NCI-H1105 (cell line): ENCODE measurements around the gene CDON.
"Not testable (repeated sequence)": the region's sequence is repeated elsewhere in the genome, so short reads cannot be mapped to it uniquely, and the experiment has no call there.

Experiments
- DNase-seq: peaks from one replicate; lab custom pipeline; 2025; lab: John Stamatoyannopoulos, UW

Gene CDON

DNA sequence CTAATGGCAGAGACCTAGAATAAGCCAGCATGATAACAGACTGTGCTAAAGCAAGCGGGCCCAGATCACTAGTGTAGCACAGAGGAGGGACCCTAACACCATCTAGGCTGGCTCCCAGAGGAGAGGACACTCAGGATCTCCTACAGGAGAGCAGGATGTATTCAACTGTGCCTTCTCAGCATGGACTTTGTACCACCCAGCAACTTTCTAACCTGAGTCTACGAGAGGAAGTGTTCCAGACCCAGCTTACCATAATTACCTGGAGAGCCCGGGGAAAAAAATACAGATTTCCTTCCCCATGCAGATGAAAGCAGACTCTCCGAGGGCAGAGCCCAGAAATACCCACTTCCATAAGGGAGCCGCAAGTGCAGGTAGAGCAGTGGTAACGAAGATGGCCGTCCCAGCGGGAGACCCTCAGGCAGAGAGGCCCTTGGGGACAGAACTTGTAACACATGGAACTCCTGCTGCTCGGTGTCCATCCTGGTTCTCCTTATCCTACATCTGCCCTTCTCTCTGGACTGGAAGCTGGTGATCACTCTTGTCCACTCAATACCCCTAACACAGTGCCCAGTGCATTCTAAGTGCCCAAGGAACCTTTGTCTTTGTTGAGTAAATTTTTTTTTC, 138.2 kb downstream of the CDON start:
- no peak for DNase-seq

DNA sequence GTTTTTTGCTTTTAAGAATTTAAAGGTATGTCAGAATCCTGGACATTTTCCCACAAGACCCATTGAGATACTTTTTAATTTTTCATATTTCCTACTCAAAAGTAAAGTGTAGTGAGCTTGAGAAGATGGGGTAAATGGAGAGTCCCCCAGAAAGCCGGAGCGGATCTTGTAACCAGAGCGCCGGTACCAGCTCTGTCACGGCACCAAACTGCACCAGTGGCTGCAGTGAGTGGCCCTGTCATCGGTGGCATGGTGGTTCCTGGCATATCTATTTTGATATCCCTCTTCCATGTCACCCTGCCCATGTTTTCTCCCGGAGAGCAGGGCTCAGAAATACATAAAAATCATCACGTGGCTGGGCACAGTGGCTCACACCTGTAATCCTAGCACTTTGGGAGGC, 139.0 kb downstream of the CDON start:
- no peak for DNase-seq

DNA sequence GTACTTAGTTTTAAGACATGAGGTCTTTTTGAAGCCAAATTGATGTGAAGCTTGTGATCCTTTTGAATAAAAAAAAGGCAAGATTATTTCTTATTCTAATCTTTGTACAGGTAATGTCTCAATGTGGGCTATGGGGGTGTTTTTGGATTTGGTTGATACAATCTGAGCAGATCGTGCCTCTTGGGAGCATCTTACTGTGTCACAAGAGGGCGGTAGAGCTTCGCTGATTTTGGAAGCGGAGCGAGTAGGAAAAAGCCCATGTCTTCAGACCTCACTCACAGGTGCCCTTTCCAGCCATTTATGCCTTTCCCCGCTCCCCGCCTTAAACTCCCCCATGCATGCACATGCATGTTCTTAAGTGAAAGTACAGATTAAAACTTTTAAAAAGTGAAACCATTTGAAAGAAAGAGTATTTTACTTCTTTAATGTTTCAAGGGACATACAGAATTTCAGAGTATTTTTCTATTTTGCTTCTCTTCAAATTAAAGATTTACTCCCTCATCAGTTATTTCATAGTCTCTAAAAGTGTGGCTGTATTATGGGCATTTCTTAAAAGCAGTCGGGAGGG, 139.6 kb downstream of the CDON start:
- DNase-seq = peak; percentile 86

DNA sequence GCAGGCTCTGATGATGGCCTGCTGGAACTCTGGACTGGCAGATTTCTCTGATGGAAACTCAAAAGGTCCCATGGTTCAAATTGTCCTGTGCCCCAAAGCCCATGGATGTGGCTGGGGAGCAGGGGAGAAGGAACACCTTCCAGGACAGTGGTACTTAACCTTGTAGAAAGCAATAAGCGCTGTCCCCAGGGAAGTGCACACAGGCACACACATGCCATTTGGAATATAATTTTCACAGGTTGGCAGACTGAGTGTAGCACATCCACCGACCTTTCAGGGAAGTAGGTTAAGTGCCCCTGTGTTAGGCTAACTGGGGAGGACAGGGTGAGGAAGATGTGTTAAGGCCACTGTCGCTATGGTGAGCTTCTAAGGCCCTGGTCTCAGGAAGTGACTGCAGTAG, 140.5 kb downstream of the CDON start:
- DNase-seq = no peak

DNA sequence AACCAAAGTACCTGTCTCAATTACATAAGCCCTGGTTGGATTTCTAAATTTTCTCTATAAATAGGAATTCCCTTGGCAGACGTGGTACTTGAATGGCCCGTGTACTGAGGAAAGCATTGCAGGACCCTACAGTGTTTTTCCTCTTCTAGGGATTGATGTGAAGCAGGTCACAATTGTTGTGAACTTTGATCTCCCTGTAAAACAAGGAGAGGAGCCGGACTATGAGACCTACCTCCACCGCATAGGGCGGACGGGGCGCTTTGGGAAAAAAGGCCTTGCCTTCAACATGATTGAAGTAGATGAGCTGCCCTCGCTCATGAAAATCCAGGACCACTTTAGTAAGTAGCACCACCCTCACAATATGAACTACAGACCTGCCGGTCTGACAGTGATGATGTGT, 141.6 kb downstream of the CDON start:
- DNase-seq = no peak

DNA sequence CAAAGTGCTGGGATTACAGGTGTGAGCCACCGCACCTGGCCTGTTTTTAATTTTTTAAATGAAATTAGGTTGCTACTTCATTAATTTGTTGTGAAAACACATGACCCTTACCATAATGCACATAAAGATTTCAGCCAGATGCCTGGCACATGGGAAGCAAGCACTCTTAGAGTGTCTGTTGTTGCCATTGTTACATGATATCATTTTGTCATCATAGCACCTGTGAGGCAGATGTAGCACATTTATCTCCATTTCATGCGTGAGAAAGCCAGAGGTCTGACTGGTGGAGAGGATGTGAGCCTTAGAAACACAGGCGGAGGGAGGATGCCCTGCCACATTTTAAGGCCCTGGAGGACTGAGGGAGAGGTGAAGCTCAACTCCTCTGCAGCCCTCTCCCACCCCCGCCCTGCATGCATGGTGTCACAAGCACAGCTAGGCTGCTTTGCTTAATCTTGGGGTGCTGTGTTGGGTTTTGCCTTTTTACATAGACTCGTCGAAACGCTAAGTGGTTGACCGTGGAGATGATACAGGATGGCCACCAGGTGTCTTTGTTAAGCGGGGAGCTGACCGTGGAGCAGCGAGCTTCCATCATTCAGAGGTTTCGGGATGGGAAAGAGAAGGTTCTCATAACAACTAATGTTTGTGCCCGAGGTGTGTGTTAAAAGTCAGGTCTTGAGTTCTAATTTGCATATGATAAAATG, 144.4 kb downstream of the CDON start:
- no peak for DNase-seq

DNA sequence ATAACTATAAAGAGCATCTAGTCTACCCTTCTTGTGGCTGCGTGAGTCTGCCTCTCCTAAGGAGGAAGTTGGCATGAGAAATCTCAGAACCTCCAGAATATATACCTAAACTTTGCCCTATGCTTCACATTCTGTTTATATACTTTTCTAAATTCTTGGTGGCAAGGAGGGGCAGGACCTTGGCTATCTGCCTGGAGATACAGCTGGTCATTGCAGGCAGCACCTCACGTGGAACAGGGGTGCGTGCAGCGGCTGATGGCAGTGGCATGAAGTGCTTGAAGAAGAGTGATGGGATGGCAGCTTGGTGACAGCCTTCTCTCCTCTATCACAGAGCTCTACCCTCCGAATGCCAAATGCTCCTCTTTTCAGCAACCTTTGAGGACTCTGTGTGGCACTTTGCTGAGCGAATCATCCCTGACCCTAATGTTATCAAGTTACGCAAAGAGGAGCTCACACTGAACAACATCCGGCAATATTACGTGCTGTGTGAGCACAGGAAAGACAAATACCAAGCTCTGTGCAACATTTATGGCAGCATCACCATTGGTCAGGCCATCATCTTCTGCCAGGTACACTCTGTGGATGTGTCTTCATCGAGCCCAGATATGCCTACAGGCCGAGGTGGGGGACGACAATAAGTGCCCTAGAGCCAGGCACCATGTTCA, 145.9 kb downstream of the CDON start:
- DNase-seq = no peak

DNA sequence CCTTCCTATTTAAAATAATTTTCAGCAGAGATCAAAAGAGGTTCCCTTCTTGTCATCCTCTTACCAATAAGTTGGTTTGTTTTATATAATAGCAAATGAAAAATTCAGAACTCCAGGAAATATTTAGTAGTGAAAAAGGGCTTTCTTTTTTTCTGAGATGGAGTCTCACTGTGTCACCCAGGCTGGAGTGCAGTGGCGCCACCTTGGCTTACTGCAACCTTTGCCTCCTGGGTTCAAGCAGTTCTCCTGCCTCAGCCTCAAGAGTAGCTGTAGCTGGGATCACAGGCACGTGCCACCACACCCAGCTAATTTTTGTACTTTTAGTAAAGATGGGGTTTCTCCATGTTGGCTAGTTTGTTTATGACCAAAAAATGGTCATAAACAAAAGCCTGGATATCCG, 148.1 kb downstream of the CDON start:
- DNase-seq = not testable (repeated sequence)

DNA sequence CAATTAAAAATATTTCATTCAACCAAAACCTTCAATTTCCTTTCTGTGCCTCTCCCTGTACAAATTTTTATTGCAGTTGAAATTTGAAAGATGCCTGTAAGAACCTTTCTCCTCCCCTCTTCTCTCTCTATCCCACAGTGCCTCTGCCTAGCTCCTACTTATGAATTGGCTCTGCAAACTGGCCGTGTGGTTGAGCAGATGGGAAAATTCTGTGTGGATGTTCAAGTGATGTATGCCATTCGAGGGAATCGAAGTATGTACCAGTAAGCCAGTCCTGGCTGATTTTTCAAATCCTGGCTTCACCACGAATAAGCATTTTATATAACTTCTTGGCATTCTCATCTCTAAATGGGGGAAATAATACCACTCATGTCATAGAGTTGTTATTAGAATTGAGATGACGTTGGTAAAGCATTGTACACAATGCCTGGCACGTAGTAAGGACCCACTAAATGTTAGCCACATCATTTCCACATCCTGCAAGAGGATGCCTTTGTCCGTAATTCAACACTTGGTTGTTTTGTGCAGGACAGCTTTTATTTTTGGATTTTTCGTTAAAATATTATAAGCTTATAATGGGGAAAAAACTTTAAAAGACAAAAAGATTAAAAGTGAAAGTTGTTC, 152.3 kb downstream of the CDON start:
- no peak for DNase-seq
